HepG2 (cell line): Measurements from ENCODE around the gene CGREF1. TPM values are rescaled to one million over a fixed set of nuclear protein-coding genes. Genes with fewer than 3 reads are reported as not detected.
A peak's percentile ranks its signal among the peaks of the same experiment; 100 is the strongest.

Experiments
- CBFB ChIP-seq: sonication (generic); formaldehyde crosslinking; IDR thresholded peaks from 2 replicates; pipeline ENCODE4 v1.4.0; 2020; ENCODE audit warnings: missing genetic modification reagents
- HCFC1 ChIP-seq: fragments of 150-350 bp; IDR thresholded peaks from 2 replicates; pipeline ENCODE4 v1.6.1; 2014; ENCODE audit warnings: low read depth, low read length
- HHEX ChIP-seq: IDR thresholded peaks from 2 replicates; pipeline ENCODE4 v1.6.1; 2016; ENCODE audit warnings: control low read depth
- RBM39 ChIP-seq: fragments of 200-400 bp; formaldehyde crosslinking; IDR thresholded peaks from one replicate; pipeline ENCODE4 v1.6.1; 2018; ENCODE audit warnings: antibody characterized with exemption, mild to moderate bottlenecking, low read depth, low read length; ENCODE audit not compliant: poor library complexity, severe bottlenecking
- SALL1 ChIP-seq: sonication (generic); formaldehyde crosslinking; IDR thresholded peaks from 2 replicates; pipeline ENCODE4 v1.8.0; 2022; ENCODE audit warnings: mild to moderate bottlenecking, missing genetic modification reagents
- TRAFD1 ChIP-seq: sonication (generic); formaldehyde crosslinking; IDR thresholded peaks from 2 replicates; pipeline ENCODE4 v1.5.1; 2020; ENCODE audit warnings: missing genetic modification reagents, mild to moderate bottlenecking, borderline replicate concordance
- ZNF484 ChIP-seq: sonication (generic); formaldehyde crosslinking; IDR thresholded peaks from 2 replicates; pipeline ENCODE4 v1.5.1; 2020; ENCODE audit warnings: mild to moderate bottlenecking, low read depth, missing genetic modification reagents, borderline replicate concordance
- ZNF569 ChIP-seq: sonication (generic); formaldehyde crosslinking; IDR thresholded peaks from 2 replicates; pipeline ENCODE4 v1.5.0; 2020; ENCODE audit warnings: mild to moderate bottlenecking, missing genetic modification reagents, moderate library complexity, borderline replicate concordance
- ZNF720 ChIP-seq: sonication (generic); formaldehyde crosslinking; IDR thresholded peaks from 2 replicates; pipeline ENCODE4 v1.4.0; 2020; ENCODE audit warnings: missing genetic modification reagents
- ZNF737 ChIP-seq: sonication (generic); formaldehyde crosslinking; IDR thresholded peaks from 2 replicates; pipeline ENCODE4 v1.5.0; 2020; ENCODE audit warnings: missing genetic modification reagents, mild to moderate bottlenecking, borderline replicate concordance
- polyA plus RNA-seq, 8 experiments: library from polyadenylated mRNA; depleted of rRNA in 3 of 8; stranded (reverse) in 7 of 8; unstranded in 1 of 8; fragments of >200 nt; fragmentation: Illumina TruSeq in 4 of 8; extraction: Trizol in 4 of 8; gene quantifications; 2 replicates each; pipeline versions ENCODE4 v1.2.1 to v1.2.3, GENCODE V29; 2011 to 2016; ENCODE audit warnings: low read depth in 4 of 8, missing spikeins in 1 of 8, mixed read lengths in 1 of 8; ENCODE audit not compliant: insufficient read depth in 1 of 8
- total RNA-seq, 5 experiments: library from RNA; depleted of rRNA; stranded (reverse); fragments of >200 nt; fragmentation: Illumina TruSeq; extraction: Trizol; gene quantifications; 2 replicates each; pipeline ENCODE4 v1.2.3, GENCODE V29; 2016; ENCODE audit warnings: low read depth in 1 of 5
- TF ChIP-seq, protein P1 (sequence below), 2 experiments: sonication (generic) in 1 of 2; formaldehyde crosslinking in 1 of 2; IDR thresholded peaks; 2 replicates each; pipeline versions ENCODE4 v1.5.1 to v1.6.1; 2011 to 2020; ENCODE audit warnings: borderline replicate concordance in 1 of 2, low read depth in 1 of 2, low read length in 1 of 2, mild to moderate bottlenecking in 1 of 2, missing genetic modification reagents in 1 of 2, moderate library complexity in 1 of 2
- TF ChIP-seq, protein P2 (sequence below): IDR thresholded peaks from 2 replicates; pipeline ENCODE4 v1.4.0; 2020; ENCODE audit warnings: mild to moderate bottlenecking, missing genetic modification reagents
- TF ChIP-seq, protein P3 (sequence below): sonication (generic); formaldehyde crosslinking; IDR thresholded peaks from 2 replicates; pipeline ENCODE4 v1.5.1; 2020; ENCODE audit warnings: missing genetic modification reagents, mild to moderate bottlenecking, borderline replicate concordance
- TF ChIP-seq, protein P4 (sequence below): sonication (generic); formaldehyde crosslinking; IDR thresholded peaks from 2 replicates; pipeline ENCODE4 v1.9.0; 2022; ENCODE audit warnings: low read depth, missing genetic modification reagents

CGREF1 gene
- total and polyA plus RNA-seq, 2 of the 13 experiments (the other 11 are each of a cell fraction or from before 2014, with no cell fraction given), result 13.9 to 23.4 TPM

DNA sequence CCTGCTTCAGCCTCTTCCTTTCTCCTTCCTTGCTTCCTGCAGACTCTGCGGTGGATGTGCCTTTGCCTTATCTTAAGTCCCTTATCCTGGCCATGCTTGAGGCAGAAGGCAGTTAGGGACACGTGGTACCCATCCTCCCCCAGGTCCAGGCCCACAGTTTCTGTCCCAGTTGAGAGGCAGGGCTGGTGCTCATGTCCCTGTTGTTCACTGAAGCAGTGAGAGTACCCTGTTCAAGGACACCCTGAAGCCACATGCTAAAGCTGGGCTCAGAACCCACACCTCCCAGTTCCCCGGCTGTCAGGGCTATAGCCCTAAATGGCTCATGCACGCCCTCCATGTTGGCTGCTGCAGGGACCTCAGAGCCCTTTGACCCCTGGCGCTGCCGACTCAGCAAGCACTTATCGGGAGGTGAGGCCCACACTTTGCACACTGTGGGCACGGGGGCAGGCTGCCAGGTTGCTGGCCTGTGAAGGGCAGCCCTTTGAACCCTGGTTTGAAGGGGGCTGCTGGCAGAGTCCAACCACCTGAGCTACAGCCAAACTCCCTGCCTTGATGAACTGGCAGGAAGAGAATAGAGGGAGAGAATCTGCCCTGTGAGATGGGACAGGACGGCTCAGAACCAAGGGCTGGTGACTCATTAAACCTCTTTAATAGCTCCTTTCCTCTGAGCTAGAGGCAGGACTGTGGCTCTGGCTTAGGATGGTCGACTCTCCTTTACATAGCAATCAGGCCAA lies 26.1 kb downstream of the CGREF1 start (continued):
- TF ChIP-seq ZNF737 (CRISPR knock-in tag) (0 out of 2 replicates have a peak, but pooled peaks have one; percentile 56), TRAFD1 (peak; percentile 86; the same call in 1 of the 2 replicates), ZNF484 (no peak), SALL1 (peak; percentile 98), HCFC1 (no peak), HHEX (CRISPR knock-in tag) (no peak), ZNF569 (CRISPR knock-in tag) (no peak), RBM39 (peak; percentile 30), CBFB (CRISPR knock-in tag) (peak; percentile 74), ZNF720 (CRISPR knock-in tag) (no peak)
- TF ChIP-seq, protein P1, sequence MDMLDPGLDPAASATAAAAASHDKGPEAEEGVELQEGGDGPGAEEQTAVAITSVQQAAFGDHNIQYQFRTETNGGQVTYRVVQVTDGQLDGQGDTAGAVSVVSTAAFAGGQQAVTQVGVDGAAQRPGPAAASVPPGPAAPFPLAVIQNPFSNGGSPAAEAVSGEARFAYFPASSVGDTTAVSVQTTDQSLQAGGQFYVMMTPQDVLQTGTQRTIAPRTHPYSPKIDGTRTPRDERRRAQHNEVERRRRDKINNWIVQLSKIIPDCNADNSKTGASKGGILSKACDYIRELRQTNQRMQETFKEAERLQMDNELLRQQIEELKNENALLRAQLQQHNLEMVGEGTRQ (IDR thresholded peaks at IDR 0.05; ENCODE audit: low read depth, low read length), result no peak
- TF ChIP-seq, protein P1 (CRISPR knock-in tag; IDR thresholded peaks at IDR 0.05; ENCODE audit: borderline replicate concordance), result peak; percentile 66
- TF ChIP-seq, protein P2, sequence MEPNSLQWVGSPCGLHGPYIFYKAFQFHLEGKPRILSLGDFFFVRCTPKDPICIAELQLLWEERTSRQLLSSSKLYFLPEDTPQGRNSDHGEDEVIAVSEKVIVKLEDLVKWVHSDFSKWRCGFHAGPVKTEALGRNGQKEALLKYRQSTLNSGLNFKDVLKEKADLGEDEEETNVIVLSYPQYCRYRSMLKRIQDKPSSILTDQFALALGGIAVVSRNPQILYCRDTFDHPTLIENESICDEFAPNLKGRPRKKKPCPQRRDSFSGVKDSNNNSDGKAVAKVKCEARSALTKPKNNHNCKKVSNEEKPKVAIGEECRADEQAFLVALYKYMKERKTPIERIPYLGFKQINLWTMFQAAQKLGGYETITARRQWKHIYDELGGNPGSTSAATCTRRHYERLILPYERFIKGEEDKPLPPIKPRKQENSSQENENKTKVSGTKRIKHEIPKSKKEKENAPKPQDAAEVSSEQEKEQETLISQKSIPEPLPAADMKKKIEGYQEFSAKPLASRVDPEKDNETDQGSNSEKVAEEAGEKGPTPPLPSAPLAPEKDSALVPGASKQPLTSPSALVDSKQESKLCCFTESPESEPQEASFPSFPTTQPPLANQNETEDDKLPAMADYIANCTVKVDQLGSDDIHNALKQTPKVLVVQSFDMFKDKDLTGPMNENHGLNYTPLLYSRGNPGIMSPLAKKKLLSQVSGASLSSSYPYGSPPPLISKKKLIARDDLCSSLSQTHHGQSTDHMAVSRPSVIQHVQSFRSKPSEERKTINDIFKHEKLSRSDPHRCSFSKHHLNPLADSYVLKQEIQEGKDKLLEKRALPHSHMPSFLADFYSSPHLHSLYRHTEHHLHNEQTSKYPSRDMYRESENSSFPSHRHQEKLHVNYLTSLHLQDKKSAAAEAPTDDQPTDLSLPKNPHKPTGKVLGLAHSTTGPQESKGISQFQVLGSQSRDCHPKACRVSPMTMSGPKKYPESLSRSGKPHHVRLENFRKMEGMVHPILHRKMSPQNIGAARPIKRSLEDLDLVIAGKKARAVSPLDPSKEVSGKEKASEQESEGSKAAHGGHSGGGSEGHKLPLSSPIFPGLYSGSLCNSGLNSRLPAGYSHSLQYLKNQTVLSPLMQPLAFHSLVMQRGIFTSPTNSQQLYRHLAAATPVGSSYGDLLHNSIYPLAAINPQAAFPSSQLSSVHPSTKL (CRISPR knock-in tag), result peak; percentile 84
- TF ChIP-seq, protein P3, sequence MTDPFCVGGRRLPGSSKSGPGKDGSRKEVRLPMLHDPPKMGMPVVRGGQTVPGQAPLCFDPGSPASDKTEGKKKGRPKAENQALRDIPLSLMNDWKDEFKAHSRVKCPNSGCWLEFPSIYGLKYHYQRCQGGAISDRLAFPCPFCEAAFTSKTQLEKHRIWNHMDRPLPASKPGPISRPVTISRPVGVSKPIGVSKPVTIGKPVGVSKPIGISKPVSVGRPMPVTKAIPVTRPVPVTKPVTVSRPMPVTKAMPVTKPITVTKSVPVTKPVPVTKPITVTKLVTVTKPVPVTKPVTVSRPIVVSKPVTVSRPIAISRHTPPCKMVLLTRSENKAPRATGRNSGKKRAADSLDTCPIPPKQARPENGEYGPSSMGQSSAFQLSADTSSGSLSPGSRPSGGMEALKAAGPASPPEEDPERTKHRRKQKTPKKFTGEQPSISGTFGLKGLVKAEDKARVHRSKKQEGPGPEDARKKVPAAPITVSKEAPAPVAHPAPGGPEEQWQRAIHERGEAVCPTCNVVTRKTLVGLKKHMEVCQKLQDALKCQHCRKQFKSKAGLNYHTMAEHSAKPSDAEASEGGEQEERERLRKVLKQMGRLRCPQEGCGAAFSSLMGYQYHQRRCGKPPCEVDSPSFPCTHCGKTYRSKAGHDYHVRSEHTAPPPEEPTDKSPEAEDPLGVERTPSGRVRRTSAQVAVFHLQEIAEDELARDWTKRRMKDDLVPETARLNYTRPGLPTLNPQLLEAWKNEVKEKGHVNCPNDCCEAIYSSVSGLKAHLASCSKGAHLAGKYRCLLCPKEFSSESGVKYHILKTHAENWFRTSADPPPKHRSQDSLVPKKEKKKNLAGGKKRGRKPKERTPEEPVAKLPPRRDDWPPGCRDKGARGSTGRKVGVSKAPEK (CRISPR knock-in tag), result peak; percentile 86; the same call in 1 of the 2 replicates
- TF ChIP-seq, protein P4, sequence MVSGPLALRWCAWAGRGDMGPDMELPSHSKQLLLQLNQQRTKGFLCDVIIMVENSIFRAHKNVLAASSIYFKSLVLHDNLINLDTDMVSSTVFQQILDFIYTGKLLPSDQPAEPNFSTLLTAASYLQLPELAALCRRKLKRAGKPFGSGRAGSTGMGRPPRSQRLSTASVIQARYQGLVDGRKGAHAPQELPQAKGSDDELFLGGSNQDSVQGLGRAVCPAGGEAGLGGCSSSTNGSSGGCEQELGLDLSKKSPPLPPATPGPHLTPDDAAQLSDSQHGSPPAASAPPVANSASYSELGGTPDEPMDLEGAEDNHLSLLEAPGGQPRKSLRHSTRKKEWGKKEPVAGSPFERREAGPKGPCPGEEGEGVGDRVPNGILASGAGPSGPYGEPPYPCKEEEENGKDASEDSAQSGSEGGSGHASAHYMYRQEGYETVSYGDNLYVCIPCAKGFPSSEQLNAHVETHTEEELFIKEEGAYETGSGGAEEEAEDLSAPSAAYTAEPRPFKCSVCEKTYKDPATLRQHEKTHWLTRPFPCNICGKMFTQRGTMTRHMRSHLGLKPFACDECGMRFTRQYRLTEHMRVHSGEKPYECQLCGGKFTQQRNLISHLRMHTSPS (CRISPR knock-in tag), result peak; percentile 100
